HS-27A (cell line): Measurements from ENCODE around the gene TSR1.

Experiments
- DNase-seq: peaks from one replicate; pipeline ENCODE4 v3.0.0-alpha.2; 2012; ENCODE audit warnings: low read depth, missing footprints

TSR1 gene

GRCh38 chr17:2282297-2282873, 53.9 kb downstream of the TSR1 start:
- peak; percentile 15 for DNase-seq

GRCh38 chr17:2279707-2280106, 56.5 kb downstream of the TSR1 start:
- DNase-seq = no peak

DNA sequence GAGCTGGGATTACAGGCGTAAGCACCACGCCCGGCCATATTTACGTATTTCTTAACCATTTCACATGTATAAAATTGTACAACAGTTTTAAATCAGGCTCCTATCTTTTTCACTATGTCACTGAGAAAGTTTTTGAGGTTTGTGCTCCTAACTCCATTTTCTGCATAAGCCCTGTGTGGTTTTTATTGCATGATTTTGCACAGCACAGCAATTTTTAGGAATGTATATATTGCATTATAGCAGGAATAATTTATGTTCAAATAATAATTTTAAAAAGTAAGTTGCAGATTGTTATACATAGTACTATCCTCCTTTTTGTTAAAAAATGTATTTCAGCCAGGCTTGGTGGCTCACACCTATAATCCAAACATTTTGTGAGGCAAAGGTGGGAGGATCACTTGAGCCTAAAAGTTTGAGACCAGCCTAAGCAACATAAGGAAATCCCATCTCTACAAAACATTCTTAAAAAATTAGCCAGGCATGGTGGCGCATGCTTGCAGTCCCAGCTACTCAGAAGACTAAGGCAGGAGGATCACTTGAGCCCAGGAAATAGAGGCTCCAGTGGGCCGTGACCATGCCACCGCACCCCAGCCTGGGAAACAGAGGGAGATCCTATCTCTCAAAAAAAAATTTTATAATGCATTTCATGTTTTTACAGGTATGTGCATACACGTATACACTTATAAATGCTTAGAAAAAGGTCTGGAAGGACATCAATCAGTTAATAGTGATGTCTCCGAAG, 58.7 kb downstream of the TSR1 start:
- DNase-seq = no peak

DNA sequence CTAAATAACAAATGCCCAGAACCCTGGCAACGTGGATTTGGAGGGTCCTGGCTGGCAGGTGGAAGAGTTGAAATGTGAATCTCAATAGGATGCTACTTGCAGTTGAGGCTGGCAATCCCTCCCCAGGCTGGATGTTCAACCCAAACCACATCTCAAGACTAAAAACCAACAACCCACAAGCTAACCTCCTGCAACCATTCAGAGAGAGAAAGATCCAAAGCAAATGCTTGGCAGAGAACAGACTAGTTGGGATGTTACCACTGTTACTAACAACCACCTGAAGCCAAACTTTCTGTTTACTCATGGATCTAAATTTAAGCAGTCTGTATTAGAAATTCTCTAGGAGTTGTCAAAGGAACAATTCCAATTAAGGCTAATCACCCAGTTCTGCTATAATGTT, 60.5 kb downstream of the TSR1 start:
- DNase-seq = no peak

DNA sequence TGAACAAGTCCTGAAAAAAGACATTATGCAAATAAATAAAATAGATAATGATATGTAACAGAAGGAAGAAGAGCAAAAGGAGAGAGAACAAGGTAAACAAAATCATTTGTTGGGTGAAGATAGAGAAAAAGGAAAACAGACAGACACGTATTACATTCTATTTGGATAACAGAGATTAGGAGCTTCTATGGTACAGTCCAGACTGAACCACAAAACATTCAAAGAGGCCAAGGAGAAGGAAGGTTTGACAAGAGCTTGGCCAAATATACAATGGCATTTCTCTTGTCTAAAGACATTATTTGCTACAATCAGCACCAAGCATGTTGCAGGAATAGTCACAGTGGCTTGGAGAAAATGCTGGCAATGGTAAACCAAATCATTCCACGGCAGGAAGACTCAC, 61.8 kb downstream of the TSR1 start:
- no peak for DNase-seq
